AG04449 (cell line): ENCODE data around the gene MPPE1.
A peak's percentile ranks its signal among the peaks of the same experiment; 100 is the strongest.

Source experiments
- CTCF ChIA-PET: fragments of 350-600 bp; formaldehyde crosslinking; extraction: SDS; loops from one replicate; lab custom pipeline; 2021; ENCODE audit warnings: antibody characterized with exemption; lab: Yijun Ruan, JAX
- POLR2A ChIA-PET: fragments of 400-600, 350-600 bp; formaldehyde crosslinking; extraction: SDS; loops from one replicate; lab custom pipeline; 2020; ENCODE audit warnings: antibody characterized with exemption, inconsistent platforms; lab: Yijun Ruan, JAX
- DNase-seq: peaks from one replicate; pipeline ENCODE4 v3.0.0-alpha.2; 2010; ENCODE audit warnings: low read depth, low spot score
- H3K4me3 ChIP-seq: 2 replicates; pipeline ENCODE4 v1.5.1; 2011; ENCODE audit warnings: low read depth, mild to moderate bottlenecking, control low read depth, low read length
- TF ChIP-seq, protein P1 (sequence below): IDR thresholded peaks from one replicate; pipeline ENCODE4 v1.5.1; 2011; ENCODE audit warnings: mild to moderate bottlenecking, moderate library complexity, low read length, control low read depth, inconsistent platforms; ENCODE audit not compliant: insufficient read depth; ENCODE audit errors: missing control alignments

The MPPE1 gene

GRCh38 chr18:11862468-11863137 is 45.5 kb downstream of the MPPE1 start:
- DNase-seq: no peak
- CTCF ChIA-PET: no interaction called here
- POLR2A ChIA-PET: no interaction called here

DNA sequence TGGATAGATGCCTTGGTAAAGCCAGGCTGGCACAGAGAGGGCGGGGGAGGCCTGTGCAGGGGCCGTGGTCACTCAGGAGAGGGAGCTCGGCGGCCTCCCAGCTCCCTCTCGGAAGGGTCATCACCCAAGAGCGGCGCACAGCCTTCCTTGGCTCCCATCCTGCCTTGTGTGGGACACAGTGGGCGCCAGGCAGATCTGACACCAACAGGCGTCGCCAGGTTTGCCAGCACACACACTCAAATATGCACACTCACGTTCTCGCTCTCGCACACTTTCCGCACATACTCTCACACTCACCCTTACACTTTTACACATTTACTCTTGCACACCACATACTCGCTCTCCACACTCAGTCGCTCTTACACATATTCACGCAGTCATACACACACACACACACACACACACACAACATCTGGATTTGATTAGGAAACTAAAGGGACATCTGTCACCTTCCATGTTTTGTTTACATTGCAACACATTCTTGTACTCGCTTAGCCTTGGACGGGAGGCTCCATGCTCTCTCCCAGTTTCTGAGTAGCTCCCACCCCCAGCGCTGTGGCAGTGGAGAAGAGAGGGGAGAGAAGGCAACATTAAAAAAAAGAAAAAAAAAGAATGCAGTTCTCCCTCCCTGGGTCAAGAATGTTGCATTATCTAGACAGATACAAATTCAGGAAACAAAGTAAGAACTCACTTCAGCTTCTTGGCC is 46.4 kb downstream of the MPPE1 start:
- no peak for DNase-seq
- TF ChIP-seq, protein P1, sequence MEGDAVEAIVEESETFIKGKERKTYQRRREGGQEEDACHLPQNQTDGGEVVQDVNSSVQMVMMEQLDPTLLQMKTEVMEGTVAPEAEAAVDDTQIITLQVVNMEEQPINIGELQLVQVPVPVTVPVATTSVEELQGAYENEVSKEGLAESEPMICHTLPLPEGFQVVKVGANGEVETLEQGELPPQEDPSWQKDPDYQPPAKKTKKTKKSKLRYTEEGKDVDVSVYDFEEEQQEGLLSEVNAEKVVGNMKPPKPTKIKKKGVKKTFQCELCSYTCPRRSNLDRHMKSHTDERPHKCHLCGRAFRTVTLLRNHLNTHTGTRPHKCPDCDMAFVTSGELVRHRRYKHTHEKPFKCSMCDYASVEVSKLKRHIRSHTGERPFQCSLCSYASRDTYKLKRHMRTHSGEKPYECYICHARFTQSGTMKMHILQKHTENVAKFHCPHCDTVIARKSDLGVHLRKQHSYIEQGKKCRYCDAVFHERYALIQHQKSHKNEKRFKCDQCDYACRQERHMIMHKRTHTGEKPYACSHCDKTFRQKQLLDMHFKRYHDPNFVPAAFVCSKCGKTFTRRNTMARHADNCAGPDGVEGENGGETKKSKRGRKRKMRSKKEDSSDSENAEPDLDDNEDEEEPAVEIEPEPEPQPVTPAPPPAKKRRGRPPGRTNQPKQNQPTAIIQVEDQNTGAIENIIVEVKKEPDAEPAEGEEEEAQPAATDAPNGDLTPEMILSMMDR: no peak
- ChIA-PET POLR2A (no interaction called here), CTCF (no interaction called here)
- no peak overlapping the region for H3K4me3 ChIP-seq

More at GRCh38 chr18:11862468-11863137, 45.5 kb downstream of the MPPE1 start:
- TF ChIP-seq, protein P1: no peak
- H3K4me3 ChIP-seq: no peak overlapping the region

DNA sequence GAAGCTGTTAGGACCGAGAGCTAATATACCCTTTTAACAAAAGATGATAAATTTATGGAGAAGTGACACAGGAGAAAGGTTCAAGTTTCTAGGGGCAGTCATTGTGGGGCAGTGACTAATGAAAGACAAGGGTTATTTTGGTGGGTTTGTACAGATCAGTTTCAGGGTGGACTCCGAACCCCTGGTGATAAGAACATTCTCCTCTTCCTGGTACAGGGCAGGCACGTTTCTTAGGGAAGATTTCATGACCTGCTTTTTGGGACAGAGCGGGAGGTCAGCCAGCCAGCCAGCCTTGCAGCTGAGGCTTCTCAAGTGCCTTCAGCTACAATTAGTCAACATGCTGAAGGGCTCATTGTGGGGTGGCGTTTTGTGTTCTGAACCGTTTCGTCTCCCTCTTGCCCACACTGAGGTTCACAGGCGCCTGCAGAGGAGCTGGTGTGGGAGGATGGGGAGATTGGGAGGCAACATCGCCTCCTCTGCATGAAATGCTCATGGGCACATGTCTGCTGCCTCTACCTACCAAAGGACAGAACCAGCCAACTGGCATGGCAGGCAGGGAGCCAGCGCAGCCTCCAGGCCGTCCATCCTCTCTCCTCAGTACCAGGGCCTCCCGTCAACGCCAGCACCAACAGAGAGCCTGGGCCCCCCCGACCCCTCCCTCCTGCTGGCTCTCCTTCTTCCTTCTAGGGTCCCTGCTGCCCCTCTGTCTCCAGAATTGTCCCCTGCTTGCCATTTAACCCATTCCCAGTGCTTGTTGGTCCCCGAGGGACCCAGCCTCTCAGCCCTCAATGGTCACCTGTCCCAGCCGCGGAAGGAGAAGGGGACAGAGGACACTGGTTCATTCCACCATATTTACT is 47.3 kb downstream of the MPPE1 start:
- H3K4me3 ChIP-seq: no peak overlapping the region
- TF ChIP-seq, protein P1: no peak
- CTCF ChIA-PET: no interaction called here
- POLR2A ChIA-PET: interaction anchor here (0.7 kb wide), 1 partner anchor 38 kb away, joined by 3 read pairs; no protein-coding TSS in a partner anchor
- DNase-seq: no peak

DNA sequence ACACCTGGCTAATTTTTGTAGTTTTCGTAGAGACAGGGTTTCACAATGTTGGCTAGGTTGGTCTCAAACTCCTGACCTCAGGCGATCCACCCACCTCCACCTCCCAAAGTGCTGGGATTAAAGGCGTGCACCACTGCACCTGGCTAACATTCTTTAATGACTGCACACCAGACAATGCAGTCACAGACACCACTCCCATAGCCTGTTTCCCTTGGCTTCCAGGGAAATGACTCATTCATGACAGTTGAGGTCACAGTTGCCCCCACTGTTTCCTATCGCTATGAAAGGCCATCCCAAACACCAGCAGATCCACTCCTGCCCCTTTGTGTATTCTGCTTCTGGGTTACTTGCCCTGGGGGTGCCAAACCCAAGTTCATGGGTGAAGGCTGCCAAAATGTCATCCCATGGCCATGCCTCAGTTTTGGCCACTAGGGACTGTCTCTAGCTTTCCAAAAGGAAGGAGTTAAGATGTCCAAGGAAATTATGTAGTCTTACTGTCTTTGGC is 48.2 kb downstream of the MPPE1 start:
- ChIA-PET POLR2A (no interaction called here), CTCF (no interaction called here)
- TF ChIP-seq, protein P1: peak; percentile 6
- H3K4me3 ChIP-seq: no peak overlapping the region
- DNase-seq: peak; percentile 23

DNA sequence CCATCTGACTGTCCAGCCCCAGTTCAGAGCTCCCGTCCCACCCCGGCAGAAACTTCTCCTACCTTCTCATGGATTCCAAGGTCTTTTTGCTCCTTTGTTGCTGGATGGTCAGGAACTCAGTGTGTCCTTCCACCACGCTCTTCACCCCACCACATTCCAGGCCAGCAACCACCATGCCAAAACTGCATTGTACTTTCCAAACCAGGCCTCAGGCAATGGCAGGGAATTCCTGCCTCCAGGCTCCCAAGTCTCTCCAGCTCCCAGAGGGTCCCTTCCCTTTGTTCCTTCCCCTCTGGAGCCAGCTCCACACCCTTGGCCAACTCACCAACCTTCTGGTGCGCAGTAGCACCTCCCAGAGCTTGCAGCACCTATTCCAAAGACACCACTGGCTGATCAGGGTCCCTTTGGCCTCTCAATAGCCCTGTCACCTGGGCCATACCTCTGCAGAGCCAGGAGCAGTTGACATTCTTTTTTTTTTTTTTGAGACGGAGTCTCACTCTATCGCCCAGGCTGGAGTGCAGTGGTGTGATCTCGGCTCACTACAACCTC is 48.8 kb downstream of the MPPE1 start:
- TF ChIP-seq, protein P1: no peak
- H3K4me3 ChIP-seq: no peak overlapping the region
- no peak for DNase-seq
- POLR2A ChIA-PET: no interaction called here
- CTCF ChIA-PET: interaction anchor here (1.0 kb wide), 1 partner anchor 126 kb away, joined by 3 read pairs; no protein-coding TSS in a partner anchor
